Astrocyte of the cerebellum (primary cell): ENCODE results near the gene LNX2.

Experiments
- DNase-seq: peaks from one replicate; pipeline ENCODE4 v3.0.0-alpha.2; 2011; ENCODE audit warnings: low read depth
- H3K4me3 ChIP-seq: 2 replicates; pipeline ENCODE4 v1.5.1; 2011; ENCODE audit warnings: mild to moderate bottlenecking, low read depth, low read length, moderate library complexity
- in situ Hi-C: cut with HindIII; loops from 2 replicates; pipeline ENCODE4 v1.10.0; 2017; ENCODE audit warnings: low sequenced_read_pairs
- TF ChIP-seq, protein P1 (sequence below): IDR thresholded peaks from 2 replicates; pipeline ENCODE4 v1.5.1; 2012; ENCODE audit warnings: low read length, low read depth, moderate library complexity, mild to moderate bottlenecking; ENCODE audit errors: missing control alignments

Gene LNX2

DNA sequence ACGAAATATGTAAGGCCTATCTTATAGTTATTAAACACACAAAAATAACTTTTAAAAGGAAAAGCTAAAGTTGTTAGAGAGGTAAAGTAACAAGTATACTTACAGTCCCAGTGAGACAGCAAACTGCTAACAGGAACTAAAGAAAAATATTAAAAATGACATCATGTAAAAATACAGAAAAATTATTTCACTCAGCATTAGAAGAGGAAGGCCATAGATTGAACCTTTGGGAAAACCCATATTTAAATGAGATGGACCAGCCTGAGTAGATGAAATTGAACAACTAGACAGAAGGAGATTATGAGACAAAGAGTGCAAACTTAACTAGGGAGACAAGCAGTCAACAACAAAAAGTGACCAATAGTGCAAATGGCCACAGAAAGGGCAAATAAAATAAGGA lies 49.4 kb downstream of the LNX2 start:
- DNase-seq = no peak
- in situ Hi-C loops = no loop called here
- TF ChIP-seq, protein P1, sequence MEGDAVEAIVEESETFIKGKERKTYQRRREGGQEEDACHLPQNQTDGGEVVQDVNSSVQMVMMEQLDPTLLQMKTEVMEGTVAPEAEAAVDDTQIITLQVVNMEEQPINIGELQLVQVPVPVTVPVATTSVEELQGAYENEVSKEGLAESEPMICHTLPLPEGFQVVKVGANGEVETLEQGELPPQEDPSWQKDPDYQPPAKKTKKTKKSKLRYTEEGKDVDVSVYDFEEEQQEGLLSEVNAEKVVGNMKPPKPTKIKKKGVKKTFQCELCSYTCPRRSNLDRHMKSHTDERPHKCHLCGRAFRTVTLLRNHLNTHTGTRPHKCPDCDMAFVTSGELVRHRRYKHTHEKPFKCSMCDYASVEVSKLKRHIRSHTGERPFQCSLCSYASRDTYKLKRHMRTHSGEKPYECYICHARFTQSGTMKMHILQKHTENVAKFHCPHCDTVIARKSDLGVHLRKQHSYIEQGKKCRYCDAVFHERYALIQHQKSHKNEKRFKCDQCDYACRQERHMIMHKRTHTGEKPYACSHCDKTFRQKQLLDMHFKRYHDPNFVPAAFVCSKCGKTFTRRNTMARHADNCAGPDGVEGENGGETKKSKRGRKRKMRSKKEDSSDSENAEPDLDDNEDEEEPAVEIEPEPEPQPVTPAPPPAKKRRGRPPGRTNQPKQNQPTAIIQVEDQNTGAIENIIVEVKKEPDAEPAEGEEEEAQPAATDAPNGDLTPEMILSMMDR = no peak
- no peak overlapping the region for H3K4me3 ChIP-seq

DNA sequence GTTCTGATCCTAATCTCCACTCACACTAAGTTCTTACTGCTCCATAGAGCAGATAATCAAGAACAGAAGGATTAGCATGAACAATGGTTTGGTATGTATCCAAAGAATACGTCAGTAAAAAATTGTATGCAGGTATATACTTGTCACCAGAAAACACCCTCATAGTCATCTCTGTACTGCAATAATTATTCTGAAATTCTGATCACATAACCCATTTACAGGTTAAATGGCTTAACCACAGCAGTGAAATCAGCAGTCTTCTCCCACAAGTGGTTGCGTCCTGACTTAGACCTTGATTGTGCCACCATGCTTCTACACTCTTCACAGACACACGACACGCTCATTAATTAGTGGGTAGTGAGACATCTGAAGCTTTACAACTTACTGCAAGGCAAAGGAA lies 50.9 kb downstream of the LNX2 start:
- in situ Hi-C loops = loop anchor here (5.0 kb wide), 1 partner anchor 48 kb away; no protein-coding TSS in a partner anchor
- H3K4me3 ChIP-seq = no peak overlapping the region
- DNase-seq = no peak
- TF ChIP-seq, protein P1 = no peak

DNA sequence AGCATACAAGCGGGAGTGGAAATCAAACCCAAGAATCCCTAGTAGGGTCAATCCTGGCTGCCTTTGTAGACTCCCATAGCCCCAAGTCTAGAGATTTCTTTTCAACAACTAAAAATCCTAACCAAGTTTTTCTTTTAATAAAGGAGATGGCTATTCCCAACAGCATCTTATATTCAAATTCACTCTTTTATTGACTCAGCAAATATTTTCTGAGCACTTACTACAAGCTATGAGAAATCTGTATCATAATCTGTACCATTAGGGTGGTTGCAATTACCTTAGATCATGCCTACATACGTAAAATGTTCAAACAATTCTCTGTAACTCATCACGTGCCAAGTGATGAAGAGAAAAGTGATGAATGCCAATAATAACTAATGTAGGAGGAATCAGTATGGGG lies 54.5 kb downstream of the LNX2 start:
- TF ChIP-seq, protein P1 = no peak
- DNase-seq = no peak
- in situ Hi-C loops = loop anchor here (5.0 kb wide), 1 partner anchor 51 kb away; no protein-coding TSS in a partner anchor
- H3K4me3 ChIP-seq = no peak overlapping the region

DNA sequence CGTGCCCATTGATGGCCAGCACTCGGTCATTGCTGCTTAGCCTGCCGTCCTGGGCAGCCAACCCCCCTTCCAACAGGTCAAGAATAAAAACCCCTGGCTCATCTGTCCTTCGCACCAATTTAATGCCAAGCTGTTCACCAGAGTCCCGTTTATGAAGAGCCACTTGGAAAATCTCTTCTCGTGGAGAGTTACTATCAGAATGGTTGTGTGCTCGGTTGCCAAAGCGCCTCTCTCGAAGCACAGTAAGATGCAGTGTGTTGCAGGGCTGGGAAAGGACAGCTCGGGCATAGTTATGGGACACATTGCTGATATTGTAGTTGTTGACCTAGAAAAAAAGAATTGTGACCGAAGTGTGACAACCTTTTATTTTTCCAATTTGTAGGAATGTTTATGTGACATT lies 57.9 kb downstream of the LNX2 start:
- H3K4me3 ChIP-seq = no peak overlapping the region
- in situ Hi-C loops = no loop called here
- TF ChIP-seq, protein P1 = no peak
- DNase-seq = no peak

DNA sequence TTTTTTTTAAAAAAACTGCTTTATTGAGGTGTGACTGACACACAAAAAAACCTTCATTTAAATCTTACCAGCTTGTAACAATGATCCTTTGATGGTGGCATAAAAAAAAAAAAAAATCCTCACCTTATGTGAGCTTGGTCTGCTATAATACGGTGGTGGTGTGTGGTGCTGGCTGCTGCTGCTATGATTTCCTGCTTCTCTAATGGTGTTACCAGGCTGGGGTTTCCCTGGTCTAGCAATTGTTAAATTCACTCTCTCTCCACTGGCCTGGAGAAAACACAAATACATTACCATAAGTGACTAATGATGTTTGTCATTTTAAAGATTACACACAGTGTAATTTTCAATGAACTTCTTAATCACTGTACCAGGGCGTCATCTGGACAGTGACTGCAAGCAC lies 60.6 kb downstream of the LNX2 start:
- in situ Hi-C loops = no loop called here
- TF ChIP-seq, protein P1 = no peak
- no peak for DNase-seq
- no peak overlapping the region for H3K4me3 ChIP-seq

- DNase-seq = peak; percentile 62
- H3K4me3 ChIP-seq = no peak overlapping the region
- TF ChIP-seq, protein P1 = peak; percentile 26
- in situ Hi-C loops = no loop called here
Observed at GRCh38 chr13:27556109-27556508, 64.2 kb downstream of the LNX2 start.

GRCh38 chr13:27551562-27551961 lies 68.8 kb downstream of the LNX2 start:
- TF ChIP-seq, protein P1 = no peak
- in situ Hi-C loops = no loop called here
- DNase-seq = no peak
- H3K4me3 ChIP-seq = no peak overlapping the region
